Peyer's patch (tissue), 4 donors: ENCODE data around the gene FUNDC2.

ENCODE experiments used
- POLR2A ChIP-seq, 2 donors: fragments of 450-650 bp; IDR thresholded peaks; one replicate each; pipeline ENCODE4 v1.5.1; 2017; ENCODE audit warnings: antibody characterized with exemption in 2 of 2, mild to moderate bottlenecking in 2 of 2, moderate library complexity in 2 of 2
- TF ChIP-seq, protein P1 (sequence below), 6 experiments: fragments of 450-650 bp in 4 of 6; fragments of 200-600 bp in 2 of 6; sonication (generic) in 1 of 6; IDR thresholded peaks; one replicate each; pipeline ENCODE4 v1.5.1; 2017 to 2019; ENCODE audit warnings: antibody characterized with exemption in 6 of 6, mild to moderate bottlenecking in 3 of 6, moderate library complexity in 1 of 6

DNA sequence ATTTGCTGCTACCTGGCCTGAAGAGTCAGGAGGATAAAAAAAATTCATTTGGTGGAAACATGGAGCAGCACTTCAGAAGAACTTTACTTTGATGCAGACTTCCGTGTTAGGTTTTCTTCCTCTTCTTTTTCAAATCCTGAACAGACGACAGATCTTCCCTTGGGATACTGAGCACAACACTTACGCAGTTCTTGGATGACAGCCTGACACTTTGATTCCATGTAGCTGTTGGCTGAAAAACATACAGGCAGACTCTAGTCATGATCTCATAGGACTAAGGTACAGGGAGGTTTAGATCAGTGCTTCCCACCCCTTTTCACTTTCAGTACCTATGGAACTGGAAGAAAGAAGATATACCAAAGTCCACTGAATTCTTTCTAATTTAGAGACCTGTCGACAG lies 35.1 kb downstream of the FUNDC2 start:
- TF ChIP-seq, protein P1, sequence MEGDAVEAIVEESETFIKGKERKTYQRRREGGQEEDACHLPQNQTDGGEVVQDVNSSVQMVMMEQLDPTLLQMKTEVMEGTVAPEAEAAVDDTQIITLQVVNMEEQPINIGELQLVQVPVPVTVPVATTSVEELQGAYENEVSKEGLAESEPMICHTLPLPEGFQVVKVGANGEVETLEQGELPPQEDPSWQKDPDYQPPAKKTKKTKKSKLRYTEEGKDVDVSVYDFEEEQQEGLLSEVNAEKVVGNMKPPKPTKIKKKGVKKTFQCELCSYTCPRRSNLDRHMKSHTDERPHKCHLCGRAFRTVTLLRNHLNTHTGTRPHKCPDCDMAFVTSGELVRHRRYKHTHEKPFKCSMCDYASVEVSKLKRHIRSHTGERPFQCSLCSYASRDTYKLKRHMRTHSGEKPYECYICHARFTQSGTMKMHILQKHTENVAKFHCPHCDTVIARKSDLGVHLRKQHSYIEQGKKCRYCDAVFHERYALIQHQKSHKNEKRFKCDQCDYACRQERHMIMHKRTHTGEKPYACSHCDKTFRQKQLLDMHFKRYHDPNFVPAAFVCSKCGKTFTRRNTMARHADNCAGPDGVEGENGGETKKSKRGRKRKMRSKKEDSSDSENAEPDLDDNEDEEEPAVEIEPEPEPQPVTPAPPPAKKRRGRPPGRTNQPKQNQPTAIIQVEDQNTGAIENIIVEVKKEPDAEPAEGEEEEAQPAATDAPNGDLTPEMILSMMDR (IDR thresholded peaks at IDR 0.05): no peak
- TF ChIP-seq POLR2A (IDR thresholded peaks at IDR 0.05): no peak
